Right hindlimb (tissue), 1 donor: ENCODE data around the gene TRIM62.
"Not testable (repeated sequence)": the region's sequence is repeated elsewhere in the genome, so short reads cannot be mapped to it uniquely, and the experiment has no call there.

Source experiments
- DNase-seq: peaks from one replicate; pipeline ENCODE4 v3.0.0-alpha.2; 2018

Gene TRIM62

GRCh38 chr1:33158366-33158765 is 23.5 kb downstream of the TRIM62 start:
- no peak for DNase-seq

GRCh38 chr1:33157131-33157530 is 24.7 kb downstream of the TRIM62 start:
- DNase-seq: no peak

GRCh38 chr1:33155877-33156538 is 25.8 kb downstream of the TRIM62 start:
- no peak for DNase-seq

- DNase-seq: no peak
Observed at GRCh38 chr1:33153650-33154049, 28.2 kb downstream of the TRIM62 start.

GRCh38 chr1:33152685-33153432 is 29.0 kb downstream of the TRIM62 start:
- peak; percentile 53 for DNase-seq

- DNase-seq: no peak
Observed at GRCh38 chr1:33151116-33151515, 30.7 kb downstream of the TRIM62 start.

- DNase-seq: peak; percentile 21
Observed at GRCh38 chr1:33150522-33150921, 31.3 kb downstream of the TRIM62 start.

GRCh38 chr1:33149453-33150190 is 32.2 kb downstream of the TRIM62 start:
- DNase-seq: no peak

GRCh38 chr1:33148615-33149014 is 33.2 kb downstream of the TRIM62 start:
- DNase-seq: no peak

- DNase-seq: no peak
Observed at GRCh38 chr1:33147997-33148314, 33.9 kb downstream of the TRIM62 start.

- DNase-seq: no peak
Observed at GRCh38 chr1:33147275-33147996, 34.4 kb downstream of the TRIM62 start.

- DNase-seq: no peak
Observed at GRCh38 chr1:33146003-33146402, 35.8 kb downstream of the TRIM62 start.

- no peak for DNase-seq
Observed at GRCh38 chr1:33143698-33144097, 38.1 kb downstream of the TRIM62 start.

GRCh38 chr1:33143176-33143575 is 38.7 kb downstream of the TRIM62 start:
- peak; percentile 81 for DNase-seq

- no peak for DNase-seq
Observed at GRCh38 chr1:33142483-33143064, 39.3 kb downstream of the TRIM62 start.

- DNase-seq: no peak
Observed at GRCh38 chr1:33141781-33142180, 40.1 kb downstream of the TRIM62 start.

- DNase-seq: no peak
Observed at GRCh38 chr1:33141216-33141615, 40.6 kb downstream of the TRIM62 start.

GRCh38 chr1:33140153-33141149 is 41.4 kb downstream of the TRIM62 start:
- no peak for DNase-seq

GRCh38 chr1:33137800-33138199 is 44.0 kb downstream of the TRIM62 start:
- peak; percentile 52 for DNase-seq

- not testable (repeated sequence) for DNase-seq
Observed at GRCh38 chr1:33136041-33136440, 45.8 kb downstream of the TRIM62 start.

GRCh38 chr1:33133478-33134105 is 48.3 kb downstream of the TRIM62 start:
- DNase-seq: no peak
